GM19467 (cell line): Measurements from ENCODE around the gene IRX2.

ENCODE experiments used
- ATAC-seq: cut with Tn5 transposase; IDR thresholded peaks from one replicate; pipeline ENCODE4 v1.9.1; 2021; ENCODE audit warnings: mild to moderate bottlenecking, moderate library complexity; ENCODE audit not compliant: unreplicated experiment

The IRX2 gene

GRCh38 chr5:2742921-2743679 is 8.4 kb downstream of the IRX2 start:
- ATAC-seq = no peak

GRCh38 chr5:2741956-2742355 is 9.5 kb downstream of the IRX2 start:
- ATAC-seq = no peak

- ATAC-seq = no peak
These were observed 10.5 kb downstream of the IRX2 start for GRCh38 chr5:2740876-2741555.

- ATAC-seq = no peak
These were observed 11.2 kb downstream of the IRX2 start for GRCh38 chr5:2740051-2740875.

GRCh38 chr5:2739360-2740050 is 12.0 kb downstream of the IRX2 start:
- ATAC-seq = no peak

- no peak for ATAC-seq
These were observed 12.6 kb downstream of the IRX2 start for GRCh38 chr5:2738700-2739359.

- no peak for ATAC-seq
These were observed 13.2 kb downstream of the IRX2 start for GRCh38 chr5:2738156-2738699.

GRCh38 chr5:2737273-2738155 is 14.0 kb downstream of the IRX2 start:
- no peak for ATAC-seq

- no peak for ATAC-seq
These were observed 14.6 kb downstream of the IRX2 start for GRCh38 chr5:2736872-2737271.

- ATAC-seq = no peak
These were observed 15.5 kb downstream of the IRX2 start for GRCh38 chr5:2735996-2736395.

GRCh38 chr5:2732850-2733249 is 18.6 kb downstream of the IRX2 start:
- no peak for ATAC-seq

- ATAC-seq = no peak
These were observed 19.5 kb downstream of the IRX2 start for GRCh38 chr5:2732004-2732403.

GRCh38 chr5:2729189-2729588 is 22.3 kb downstream of the IRX2 start:
- ATAC-seq = no peak

- ATAC-seq = no peak
These were observed 23.9 kb downstream of the IRX2 start for GRCh38 chr5:2727550-2727949.

GRCh38 chr5:2725980-2726765 is 25.3 kb downstream of the IRX2 start:
- ATAC-seq = no peak

- ATAC-seq = no peak
These were observed 26.6 kb downstream of the IRX2 start for GRCh38 chr5:2724831-2725230.

GRCh38 chr5:2724031-2724581 is 27.4 kb downstream of the IRX2 start:
- ATAC-seq = no peak

GRCh38 chr5:2722901-2723300 is 28.6 kb downstream of the IRX2 start:
- ATAC-seq = no peak
